CD4-positive, alpha-beta T cell treated with Interferon gamma for 1 hour (primary cell): ENCODE data around the gene PODNL1.
A peak's percentile ranks its signal among the peaks of the same experiment; 100 is the strongest.

Experiments used
- DNase-seq: peaks from one replicate; pipeline ENCODE4 v3.0.0-alpha.2; 2020

Gene PODNL1

GRCh38 chr19:13887517-13887916, 50.7 kb downstream of the PODNL1 start:
- no peak for DNase-seq

DNA sequence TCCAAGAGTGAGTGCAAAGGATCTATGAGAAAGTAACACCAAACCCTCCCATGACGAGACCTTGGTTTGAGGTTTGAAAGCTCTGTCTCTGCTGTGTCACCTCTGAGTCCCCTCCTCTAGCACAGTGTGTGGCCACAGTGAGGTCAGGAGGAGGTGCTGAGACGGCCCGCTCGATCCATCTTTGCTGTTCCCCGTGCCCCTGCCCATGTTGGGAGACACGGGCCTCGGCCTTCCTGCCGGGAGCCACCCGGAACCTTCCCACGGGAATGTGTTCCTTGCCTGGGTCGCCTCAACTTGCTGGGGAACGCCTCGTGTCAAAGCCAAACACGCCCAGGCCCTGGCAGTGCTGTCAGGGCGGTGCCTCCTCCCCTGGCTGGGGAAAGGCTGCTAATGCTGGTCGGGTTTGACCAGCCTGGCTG, 51.2 kb downstream of the PODNL1 start:
- DNase-seq = no peak

DNA sequence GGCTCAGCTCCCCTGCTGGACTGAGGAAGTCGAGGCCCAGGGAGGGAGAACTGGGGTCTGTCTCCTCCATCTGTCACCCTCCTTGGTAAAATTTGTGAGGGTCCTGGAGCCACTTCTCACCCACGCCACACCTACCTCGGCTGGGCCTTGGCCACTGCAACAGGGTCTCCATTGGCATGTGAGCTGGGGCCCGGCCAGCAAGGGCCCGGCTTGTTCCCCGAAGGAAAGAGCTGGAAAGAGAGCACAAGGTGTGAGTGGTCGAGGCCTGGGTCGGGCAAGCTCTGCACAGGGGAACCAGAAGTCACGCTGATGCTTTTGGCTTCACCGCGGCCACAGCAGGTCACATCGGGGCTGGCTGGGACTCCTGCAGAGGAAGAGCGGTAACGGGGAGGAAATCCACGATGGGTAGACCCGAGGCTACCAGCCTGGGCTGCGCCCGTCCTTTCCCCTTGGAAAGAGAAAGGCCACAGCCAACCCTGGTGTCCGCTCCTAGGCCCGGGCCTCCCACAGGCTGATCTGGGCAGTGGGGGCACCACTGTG, 52.3 kb downstream of the PODNL1 start:
- DNase-seq = no peak

DNA sequence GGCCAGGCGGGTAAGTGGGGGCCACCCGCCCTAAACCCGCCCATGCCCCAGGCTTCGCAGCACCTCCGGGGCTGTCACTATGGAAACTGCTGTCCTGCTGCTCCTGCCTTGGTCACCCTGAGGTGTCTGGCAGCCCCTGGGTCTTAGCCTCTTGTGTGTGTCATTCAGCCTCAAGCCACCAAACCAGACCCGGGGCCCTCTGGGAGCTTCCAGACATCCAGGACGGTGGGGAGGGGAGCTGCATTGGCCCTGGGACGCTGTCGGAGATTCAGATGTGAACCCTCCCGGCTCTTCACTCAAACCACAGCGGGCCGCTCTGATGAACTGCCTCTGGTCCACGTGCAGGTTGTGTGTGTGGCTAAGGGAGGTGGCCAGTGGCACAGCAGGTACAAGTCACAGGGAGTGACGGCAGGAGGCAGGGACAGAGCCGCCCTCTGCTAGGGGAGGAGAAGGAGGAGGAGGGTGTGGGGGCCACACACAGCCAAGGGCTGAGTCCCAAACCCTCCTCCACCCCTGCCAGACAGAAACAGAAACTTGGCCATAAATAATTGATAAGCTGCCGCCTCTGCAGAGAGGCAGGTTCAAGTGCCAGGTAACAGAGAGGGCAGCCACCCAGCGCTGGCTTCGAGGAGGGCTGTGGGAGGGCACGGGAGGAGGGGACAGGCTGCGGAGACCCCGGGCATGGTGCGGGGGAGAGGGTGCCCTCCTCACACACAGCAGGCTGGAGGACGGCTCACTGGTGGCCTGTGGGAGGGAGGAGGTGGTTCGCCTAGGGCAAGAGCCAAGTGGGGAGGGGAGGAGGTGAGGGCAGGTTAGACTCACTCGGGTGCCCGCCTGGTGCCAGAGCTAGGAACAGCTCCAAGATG, 53.3 kb downstream of the PODNL1 start:
- DNase-seq = no peak

DNA sequence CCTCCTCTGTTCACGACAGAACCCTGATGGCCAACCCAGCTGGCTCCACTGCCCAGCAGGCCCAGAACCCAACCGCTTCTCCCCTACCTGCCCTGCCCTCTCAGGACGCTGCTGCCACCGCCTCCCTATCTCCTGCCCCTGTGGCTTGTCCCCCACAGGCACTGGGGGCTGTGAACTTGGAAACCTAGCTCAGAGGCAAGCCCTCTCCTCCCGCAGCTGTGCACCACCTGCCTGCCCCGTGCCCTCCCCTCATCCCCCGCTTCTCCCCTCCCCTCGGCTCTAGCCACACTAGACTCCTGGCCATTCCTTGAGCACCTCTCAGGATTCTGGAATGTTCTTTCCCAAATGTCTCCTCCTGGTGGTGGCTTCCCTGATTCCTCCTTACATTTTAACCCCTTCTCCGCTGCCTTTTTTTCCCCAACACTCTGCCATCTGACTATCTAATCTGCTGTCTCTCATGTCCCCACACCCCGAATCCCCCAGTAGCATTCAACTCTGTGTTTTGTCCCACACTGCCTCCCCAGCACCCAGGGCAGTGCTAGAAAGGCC, 54.6 kb downstream of the PODNL1 start:
- DNase-seq = no peak

DNA sequence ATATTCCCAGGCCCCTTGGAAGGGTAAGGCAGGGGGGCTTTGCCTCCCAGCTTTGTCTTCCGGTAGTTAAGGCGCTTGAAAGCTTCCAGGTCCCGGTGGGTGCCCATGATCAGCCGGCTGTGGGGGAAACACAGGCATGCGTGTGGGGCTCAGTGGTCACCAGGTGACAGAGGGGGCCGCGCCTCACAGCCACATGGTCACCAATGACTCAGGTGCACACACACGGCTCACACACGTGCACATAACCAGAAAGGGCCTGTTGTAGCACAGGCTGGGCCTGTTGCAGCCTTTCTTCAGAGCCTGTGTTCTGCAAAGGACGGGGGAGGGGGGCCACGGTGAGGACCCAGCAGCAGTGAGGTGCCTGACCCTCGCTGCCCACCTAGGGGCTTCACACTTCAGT, 55.4 kb downstream of the PODNL1 start:
- DNase-seq = no peak

DNA sequence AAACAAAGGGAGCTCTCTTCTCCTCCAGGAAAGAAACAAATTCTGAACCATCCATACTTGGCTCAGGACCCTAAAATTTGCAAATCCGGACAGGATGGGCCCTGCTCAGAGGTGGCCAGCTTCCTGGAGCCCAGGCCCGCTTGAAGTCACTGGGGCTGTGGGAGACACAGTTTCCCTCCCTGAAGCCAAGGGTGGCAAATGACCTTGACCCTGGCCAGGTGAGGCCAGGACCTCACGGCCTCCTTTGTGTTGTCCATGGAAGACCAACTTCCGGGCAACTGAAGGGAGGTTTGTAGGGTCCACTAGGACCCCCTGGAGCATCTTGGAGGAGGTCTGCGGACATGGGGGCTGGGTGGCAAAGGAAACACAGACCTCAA, 55.8 kb downstream of the PODNL1 start:
- DNase-seq = no peak

GRCh38 chr19:13881692-13882418, 56.4 kb downstream of the PODNL1 start:
- DNase-seq = peak; percentile 39

DNA sequence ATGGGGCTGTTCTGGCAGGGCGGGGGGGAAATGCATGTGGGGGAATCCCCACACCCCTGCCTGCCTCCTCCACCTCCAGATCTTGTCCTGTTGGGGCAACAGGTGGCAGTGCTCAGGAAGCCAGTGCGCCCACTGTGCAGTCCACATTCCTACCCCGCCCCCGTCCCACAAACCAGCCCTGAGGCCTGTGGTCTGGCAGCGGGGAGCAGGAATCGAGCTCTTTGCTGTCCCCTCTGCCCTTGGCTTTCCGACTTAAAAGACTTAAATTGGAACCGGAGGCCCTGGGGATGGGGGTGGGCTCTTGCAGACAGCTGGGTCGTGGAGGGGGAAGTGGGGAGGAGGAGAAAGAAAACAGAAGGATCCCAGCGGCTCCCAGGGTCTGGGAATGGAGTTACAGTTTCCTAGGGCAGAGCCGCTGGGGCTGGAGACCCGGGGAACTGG, 56.9 kb downstream of the PODNL1 start:
- no peak for DNase-seq
